HG03095 (cell line): ENCODE results near the gene KATNB1.
"Not testable (repeated sequence)": the region's sequence is repeated elsewhere in the genome, so short reads cannot be mapped to it uniquely, and the experiment has no call there.

Source experiments
- ATAC-seq: cut with Tn5 transposase; IDR thresholded peaks from one replicate; pipeline ENCODE4 v1.9.1; 2021; ENCODE audit warnings: moderate library complexity; ENCODE audit not compliant: unreplicated experiment

The KATNB1 gene

DNA sequence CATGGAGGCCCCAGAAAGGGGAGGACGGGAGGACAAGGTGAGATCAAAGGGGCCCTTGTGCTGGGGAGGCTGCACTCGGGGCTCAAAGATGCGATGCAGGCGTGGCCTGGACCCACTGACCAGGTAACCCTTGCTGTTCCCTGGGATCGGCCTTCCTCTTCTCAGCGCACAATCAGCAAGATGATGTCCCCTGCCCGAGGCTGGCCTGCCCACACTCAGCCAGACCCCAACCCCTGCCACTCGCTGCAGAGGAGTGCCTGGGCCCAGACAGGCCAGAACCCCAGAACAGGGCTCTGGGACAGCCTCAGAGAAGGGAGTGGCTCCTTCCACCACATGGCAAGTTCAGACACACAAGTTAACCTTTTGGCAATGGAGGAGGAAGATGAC lies 51.9 kb downstream of the KATNB1 start:
- ATAC-seq, result no peak

DNA sequence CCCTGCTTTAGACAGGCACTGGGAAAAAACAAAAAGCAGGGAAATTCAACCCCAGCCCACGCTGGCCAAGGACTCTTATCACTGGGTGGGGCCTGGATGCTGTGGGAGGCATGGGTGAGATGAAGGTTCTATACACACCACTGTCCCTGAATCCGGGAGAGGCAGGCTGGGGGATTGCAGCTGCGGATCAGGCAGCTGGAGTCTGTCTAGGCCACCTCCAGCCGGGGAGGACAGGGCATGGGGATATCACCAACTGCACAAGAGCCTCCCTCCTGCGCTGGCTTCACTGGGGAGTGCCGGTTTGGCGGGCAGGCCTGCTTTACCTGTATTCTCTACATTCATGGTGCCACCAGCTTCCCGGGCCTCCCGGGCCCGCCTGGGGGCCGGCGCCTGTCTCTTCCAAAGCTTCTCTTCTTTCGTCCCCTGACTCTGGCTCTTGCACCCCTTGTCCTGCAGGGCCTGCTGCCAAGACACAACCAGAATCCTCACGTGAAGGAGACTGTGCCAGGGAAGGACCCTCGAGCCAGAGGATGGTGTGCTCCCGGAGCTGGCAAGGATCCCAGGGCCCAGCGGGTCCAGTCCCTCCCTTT lies 52.8 kb downstream of the KATNB1 start:
- ATAC-seq, result no peak

DNA sequence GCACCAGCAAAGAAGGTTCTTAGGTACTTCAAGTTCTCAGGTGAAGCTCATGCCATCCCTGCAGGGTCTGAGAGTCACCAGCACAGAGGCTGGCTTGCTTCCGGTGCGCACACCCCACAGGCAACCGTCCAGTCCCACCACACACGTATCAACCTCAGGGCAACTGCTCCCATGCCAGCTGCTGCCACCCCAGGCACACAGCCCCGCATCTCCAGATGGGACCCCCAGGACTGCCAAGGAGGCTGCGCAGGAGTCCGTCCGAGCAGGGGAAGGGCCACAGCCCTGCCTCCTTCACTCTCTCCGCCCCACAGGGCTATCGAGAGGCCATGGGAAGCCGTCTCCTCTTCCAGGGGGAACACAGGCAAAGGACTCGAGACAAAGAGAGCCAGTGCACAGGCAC lies 53.4 kb downstream of the KATNB1 start:
- no peak for ATAC-seq

DNA sequence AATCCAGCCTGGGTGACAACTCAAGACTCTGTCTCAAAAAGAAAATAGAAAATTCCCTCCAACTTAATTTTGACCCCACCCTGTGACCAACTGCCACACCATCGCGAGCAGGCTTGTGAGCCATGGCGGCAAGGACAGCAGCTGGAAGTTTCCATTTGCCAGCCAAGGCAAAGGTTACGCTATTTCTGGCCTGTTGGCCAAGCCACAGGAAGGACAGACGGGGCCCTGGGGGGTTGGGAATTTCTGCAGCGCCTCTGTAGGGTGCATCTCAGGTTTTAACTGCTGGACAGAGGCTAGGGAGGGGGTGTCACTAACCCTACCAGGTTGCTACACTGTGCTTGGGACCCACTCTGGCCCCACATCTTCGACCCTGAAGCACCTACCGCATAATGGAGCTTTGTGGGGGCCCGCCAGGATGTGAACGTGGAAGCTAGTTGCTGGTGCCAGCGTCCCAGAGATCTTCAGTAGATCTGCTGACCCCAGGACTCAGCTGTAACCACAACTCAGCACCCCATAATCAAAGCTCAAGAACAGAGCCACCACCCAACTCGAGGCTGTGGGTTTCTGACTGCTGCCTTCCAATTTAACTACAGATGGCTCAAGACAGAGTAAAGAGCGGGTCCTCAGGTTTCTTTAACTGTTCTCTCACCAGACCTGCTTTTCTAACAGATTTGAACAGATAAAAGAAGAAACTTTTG lies 55.8 kb downstream of the KATNB1 start:
- no peak for ATAC-seq

DNA sequence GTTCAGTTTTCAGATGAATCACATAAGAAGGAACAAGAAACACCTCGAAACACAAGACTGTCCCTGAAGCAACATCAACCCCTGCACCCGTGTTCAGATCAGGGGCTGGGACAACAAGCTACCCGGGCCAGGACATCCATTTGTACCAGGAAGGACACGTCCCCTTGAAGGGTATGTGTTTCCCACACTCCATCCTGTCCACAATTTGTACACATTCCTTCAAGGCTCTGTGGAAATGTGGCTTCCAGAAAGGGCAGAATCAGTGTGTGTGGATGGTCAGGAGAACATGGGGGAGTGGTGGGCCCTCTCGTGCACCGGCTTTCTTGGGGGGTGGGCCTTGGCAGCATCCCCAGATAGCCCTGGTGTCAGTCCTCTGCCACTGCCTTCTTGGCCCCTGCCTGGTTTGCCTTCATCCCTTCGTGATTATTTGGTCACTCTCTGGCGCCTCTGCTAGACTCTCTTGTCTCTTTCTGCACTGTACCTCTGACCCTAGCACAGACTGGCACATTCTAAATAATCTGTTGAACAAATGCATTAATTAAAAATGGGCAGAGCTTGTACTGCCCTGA lies 56.4 kb downstream of the KATNB1 start:
- ATAC-seq, result no peak

DNA sequence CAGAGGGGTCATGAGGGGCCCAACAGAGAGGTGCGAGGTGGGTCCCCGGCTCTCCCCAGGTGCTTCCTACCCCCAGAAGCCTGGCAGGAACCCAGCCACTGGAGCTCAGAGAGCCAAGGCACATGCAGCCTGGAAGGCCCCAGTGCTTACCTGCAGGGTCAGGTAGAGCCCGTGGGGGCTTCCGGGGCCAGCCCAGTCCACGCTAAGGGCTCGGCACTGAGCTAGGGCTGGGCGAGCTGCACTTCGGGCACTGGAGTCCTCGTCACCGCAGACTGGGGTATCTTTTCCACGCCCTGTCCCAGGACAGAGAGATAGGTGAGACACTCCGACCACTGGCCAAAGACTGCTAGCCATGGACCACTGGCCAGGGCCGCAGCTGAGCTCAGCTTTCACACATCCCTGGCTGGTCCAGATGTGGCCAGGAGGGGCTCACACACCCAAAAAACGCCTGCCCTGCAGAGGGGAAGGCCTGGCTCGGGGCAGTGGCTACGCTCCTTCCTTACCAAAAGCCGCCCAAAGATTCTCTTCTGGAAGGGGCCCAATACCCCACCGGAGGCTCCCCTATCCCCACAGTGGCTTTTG lies 59.4 kb downstream of the KATNB1 start:
- no peak for ATAC-seq

DNA sequence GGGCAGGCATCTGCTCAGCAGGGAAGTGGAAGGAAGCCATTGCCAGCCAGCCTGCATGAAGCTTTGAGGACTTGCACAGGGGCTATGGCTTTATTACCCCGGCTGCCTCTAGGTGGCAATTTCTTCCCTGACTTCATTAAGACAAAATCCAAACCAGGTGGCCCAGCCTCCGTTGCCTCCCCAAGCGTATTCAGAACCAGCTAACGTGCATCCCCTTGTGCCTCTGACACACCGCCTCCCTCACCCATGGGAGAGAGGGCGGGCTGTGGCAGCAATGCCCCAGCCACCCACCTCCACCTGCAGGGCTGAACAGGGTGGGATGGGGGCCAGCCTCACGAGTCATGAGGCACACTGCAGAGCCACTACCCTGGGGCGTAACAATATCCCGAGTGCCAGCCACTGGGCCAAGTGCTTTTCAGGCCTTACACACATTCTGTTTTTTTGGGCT lies 59.9 kb downstream of the KATNB1 start:
- ATAC-seq, result no peak

DNA sequence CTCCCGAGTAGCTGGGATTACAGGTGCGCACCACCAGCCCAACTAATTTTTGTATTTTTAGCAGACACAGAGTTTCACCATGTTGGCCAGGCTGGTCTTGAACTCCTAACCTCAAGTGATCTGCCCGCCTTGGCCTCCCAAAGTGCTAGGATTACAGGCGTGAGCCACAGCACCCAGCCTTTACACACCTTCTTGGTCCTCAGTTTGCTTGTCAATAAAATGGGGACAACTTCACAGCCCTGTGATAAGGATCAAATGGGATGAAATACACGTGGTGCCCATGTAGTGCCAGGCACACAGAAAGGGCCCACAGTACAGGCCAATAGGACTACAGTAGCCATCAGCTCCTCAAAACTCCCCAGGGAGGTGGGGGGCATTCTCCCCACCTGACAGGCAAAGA lies 60.4 kb downstream of the KATNB1 start:
- not testable (repeated sequence) for ATAC-seq

DNA sequence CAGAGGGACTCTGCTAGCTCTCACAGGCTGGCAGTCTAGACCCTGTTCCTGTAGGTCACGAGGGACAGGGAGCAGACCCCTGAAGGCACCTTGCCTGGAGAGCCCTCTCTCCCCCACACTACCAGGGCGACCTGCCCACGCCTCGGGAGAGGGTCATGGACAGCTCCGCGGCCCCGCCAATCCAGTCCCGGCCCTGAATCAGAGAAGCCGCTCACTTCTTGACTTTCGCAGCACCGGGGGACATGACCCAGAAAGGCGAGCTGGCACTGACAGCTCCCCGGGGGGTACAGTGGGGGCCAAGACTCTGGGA lies 61.6 kb downstream of the KATNB1 start:
- ATAC-seq, result no peak

DNA sequence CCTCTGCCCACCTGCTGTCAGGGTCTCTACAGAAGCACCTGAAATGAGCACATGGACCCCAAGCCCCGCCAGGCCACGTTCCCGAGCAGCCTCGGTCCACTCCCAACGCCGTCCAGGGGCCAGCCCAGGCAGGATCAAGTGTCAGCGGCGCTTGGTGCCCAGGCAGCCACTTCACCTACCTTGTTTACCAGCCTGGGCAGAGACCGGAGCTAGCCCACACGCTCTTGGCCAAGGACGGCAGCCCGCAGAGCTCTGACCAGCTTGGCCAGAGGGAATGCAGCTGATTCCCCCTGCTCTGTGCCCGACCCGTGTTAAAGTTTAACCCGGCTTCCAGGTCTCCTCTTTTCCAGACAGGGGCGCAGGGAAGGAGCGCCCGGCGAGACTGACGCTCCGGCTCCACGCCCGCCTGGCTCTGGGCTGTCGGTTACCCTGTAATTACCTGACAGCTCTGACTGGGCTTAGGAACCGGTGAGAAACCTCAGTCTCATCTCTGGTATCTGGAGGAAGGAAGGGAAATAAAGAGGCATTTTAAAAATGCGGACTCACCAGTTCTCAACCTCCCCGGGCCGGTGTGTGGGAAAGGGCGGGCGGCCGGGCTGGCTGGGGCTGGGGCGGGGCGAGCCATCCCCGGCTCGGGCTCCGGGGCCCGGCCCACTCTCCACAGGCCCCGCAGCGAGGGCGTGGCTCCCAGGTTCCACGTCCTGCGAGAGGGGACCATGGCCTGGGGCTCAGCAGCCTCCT lies 62.1 kb downstream of the KATNB1 start:
- no peak for ATAC-seq

DNA sequence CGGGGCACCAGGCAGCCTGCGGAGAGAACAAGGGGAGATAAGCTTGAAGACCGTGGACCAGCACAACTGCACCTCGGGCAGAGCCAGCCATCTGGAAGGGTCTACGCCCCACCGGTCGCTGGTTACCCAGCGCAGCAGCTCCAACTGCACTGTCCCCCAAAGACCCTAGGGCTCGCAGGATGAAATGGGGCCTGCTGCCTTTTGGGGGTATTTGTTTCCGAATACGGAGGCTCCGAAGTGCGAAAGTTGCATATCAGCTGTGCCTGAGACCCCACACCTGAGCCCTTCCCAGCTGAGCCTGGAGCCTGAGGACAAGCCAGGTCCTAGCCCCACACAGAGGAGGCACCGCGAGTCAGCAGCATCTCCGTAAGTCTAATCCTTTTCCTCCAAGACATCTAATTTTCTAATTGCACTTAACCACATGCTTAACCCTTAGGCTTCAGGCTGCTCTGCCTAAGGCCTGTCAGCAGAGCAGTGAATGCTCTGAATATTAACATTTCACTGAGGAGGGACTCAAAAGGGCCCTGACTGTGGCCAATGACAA lies 62.8 kb downstream of the KATNB1 start:
- ATAC-seq, result no peak

DNA sequence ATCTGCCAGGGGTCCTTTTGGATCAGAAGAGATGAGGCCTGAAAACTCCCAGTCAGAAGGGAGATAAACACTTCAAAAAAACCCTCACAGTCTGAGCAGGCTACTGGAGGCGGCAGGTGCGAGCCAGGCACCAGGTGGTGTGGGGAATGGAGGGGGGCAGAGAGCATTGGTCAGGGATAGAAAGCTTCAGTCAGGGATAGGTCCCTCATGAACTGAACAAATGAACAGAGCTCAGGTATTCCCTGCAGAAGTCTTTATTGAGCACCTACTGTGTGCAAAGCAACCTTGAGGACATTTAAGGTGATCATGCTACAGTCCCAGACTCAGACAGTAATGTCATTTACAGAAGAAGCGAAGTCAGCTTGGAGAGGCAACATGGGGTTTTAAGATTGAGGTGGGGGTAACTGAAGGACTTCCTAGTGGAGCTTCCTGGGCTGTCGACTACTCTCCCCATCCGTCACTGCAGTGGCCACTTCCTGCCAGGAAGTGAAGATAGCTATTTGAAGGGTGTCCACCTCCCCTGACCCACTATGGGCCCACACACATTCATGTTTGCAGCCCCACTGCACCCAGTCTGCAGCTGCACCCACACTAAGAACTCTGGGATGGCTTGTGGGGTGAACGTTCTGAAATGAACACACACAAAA lies 63.5 kb downstream of the KATNB1 start:
- no peak for ATAC-seq

DNA sequence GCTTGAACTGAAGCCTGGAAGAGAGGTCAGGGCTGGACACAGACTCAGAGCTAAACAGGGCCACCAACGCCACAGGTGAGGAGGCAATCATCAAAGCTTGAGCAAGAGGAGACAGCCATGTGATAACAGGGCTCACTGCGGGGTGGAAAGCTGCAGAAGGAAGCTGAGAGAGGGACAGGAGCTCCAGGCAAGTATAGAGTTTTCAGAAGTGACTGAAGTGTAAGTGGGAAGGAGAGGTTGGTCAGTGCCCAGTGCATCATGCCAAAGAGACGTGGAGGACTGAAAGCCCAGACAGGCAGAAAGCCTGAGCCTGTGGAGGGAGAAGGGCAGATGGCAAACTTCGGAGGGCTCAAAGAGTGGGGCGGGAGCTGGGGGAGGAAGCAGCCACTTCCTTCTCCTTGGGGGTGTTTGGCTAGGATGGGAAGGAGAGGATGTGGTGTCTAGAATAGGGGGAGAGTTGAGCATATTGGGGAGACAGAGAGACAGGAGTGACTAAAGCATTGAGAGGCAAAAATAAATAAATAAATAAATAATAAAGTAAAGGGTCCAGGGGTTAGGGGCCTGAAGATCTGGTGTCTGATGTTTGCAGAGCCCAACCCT lies 64.1 kb downstream of the KATNB1 start:
- ATAC-seq, result no peak

DNA sequence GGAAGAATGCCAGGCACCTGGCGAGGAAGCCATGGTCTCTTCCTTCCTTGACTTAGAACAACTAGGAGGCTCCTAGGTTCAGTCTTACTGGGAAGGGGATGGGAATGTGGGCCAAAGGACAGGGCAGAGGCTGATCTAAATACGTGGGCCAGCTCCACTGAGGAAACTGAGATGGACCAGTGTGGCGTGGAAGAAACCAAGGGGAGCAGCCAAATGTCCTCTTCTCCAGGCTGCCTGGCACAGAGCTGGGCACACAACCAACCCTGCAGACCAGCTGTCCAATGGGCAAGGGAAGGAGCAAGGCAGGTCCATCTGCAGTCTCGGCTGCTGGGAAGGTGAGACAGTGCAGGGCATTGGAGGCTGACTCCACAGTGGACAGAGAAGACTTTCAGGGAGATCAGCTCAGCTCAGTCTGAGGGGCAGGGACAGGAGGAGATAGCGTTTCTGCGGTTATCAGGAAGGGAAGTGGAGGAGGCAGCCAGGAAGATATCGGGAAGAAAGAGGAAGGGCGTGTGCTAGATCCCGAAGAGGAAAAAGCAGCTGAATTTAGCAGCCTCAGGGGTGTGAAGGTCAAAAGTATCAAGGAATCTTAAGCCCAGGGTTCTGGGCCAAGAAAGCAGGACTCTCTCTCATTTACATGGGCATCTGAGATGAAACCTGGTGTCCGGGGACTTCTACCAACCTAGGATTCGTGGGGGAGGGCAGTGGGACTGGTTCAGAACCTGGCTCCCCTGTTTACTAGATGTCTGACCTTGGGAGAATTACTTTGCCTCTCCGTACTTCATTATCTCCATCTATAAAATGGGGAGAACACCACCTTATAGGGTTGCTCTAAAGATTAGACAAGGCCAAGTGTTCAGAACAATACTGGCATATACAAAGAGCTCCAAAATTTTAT lies 64.9 kb downstream of the KATNB1 start:
- ATAC-seq, result no peak

DNA sequence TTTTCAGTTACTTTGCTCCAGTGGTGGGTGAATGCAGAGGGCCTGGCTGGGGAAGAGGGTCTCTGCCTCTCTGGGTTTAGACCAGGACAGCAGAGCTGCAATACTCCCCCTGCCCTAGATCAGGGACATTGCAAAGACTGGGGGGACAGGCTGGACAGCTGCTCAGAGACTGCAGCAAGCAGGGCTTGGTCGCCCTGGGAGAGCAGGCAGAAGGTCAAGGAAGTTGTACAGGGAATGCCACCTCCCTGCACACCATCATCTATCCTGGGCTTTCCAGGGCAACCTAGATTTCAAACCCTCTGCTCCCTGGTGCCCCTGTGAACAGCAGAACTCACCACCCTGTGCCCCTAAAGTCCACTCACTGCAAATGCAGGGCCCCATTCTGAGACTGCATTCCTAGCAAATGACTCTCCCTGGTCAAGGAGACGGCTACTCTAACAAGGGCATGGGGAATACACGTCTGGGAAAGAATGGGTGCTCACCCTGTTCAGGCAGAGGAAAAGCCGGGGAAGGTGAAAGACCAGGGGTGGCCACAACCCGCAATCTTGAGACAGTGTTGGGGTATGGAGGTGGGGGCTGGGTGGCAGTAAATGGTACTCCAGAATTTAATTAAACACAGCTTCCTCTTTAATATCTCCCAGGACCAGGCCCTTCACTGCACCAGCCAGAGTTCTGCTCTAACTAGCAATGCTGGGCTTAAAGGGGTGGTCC lies 65.7 kb downstream of the KATNB1 start:
- no peak for ATAC-seq

DNA sequence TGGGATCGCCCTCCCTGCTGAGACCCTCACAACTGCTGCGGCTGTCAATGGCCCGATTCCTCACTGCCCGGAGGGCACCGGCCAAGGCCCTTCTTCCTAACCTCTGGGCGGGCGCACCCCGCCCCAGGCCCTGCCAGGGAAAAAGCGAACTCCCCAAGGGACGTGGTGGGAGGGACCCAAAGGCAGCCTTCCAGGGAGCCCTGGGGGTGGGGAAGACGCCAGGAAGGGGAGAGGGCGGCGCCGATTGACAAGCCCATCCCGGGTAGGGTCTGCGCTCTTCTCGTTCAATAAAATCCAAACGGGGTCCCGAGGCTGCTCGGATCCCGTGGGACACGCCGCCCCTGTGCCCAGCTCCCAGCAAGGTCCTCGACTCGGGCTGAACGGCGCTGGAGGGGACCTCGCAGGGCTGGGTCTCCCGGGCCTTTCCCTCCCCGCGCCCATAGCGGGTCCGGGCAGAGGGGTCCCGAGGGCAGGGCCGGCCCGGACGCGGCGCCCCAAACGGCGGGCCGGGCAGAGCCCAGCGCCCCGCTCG lies 66.3 kb downstream of the KATNB1 start:
- ATAC-seq, result no peak

DNA sequence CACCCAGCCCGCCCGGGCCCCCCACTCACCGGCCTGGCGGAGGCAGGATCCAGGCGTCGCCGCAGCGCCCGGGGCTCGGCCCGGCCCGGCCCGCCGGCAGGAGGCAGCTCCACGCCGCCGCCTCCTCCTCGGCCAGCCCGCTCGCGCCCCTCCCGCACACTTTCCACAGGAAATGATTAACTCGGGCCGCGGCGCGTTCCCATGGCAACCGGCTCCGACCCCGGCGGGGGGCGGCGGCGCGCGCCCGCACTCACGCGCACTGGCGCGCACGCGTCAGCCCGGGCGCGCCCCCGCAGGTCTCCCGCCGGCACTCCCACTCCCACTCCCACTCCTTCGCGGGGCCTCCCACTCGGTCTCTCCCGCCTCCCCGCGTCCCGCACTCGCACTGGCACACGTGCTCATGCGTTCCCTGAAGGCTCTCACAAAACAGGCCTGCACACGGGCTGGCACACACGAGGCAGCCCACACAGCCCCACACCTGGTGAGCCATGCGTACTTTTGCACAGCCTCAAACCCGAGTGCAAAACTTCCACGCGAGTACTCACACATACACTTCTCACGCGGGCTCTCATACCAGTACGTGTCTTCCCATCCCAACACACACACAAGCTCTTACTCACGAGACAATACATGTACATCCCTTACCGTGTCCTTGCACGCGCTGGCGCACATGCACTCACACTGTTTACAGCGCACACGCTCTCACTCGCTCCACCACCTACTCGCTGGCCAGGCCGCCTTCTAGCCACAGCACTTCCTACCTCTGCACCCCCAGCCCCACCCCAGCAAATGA lies 67.0 kb downstream of the KATNB1 start, which contains the start of gene KIFC3:
KIFC3 (minus strand) TSS at position 151 of the 793 bp plus-strand sequence. CDS start 4,248 bp downstream, outside the sequence.
- ATAC-seq, result no peak
